Tibial nerve (tissue), 4 donors: ENCODE data around the gene CEP170. TPM values are rescaled to one million over a fixed set of nuclear protein-coding genes. Genes with fewer than 3 reads are reported as not detected.
"Not testable (repeated sequence)": the region's sequence is repeated elsewhere in the genome, so short reads cannot be mapped to it uniquely, and the experiment has no call there.

Experiments
- DNase-seq, 2 donors: peaks; one replicate each; pipeline ENCODE4 v3.0.0-alpha.2; 2019; ENCODE audit warnings: low spot score in 2 of 2
- H3K27ac ChIP-seq, 4 donors: fragments of 200-600 bp; sonication (generic) in 3 of 4; one replicate each; pipeline ENCODE4 v1.5.1; 2017 to 2019; ENCODE audit warnings: mild to moderate bottlenecking in 1 of 4
- H3K27me3 ChIP-seq, 2 donors: fragments of 200-600 bp; sonication (generic) in 1 of 2; one replicate each; pipeline versions ENCODE4 v1.5.1 to v1.6.0; 2017 to 2019
- H3K36me3 ChIP-seq, 3 donors: fragments of 200-600 bp; sonication (generic); one replicate each; pipeline ENCODE4 v1.5.1; 2018 to 2019
- H3K4me1 ChIP-seq, 4 donors: fragments of 200-600 bp; sonication (generic) in 3 of 4; one replicate each; pipeline ENCODE4 v1.5.1; 2017 to 2019
- H3K4me3 ChIP-seq, 4 donors: fragments of 200-600 bp; sonication (generic) in 3 of 4; one replicate each; pipeline ENCODE4 v1.5.1; 2017 to 2019; ENCODE audit warnings: mild to moderate bottlenecking in 1 of 4, moderate library complexity in 1 of 4
- H3K9me3 ChIP-seq, 4 donors: fragments of 200-600 bp; sonication (generic) in 3 of 4; one replicate each; pipeline ENCODE4 v1.5.1; 2017 to 2019
- EP300 ChIP-seq, 2 donors: sonication (generic); formaldehyde crosslinking; IDR thresholded peaks; one replicate each; pipeline ENCODE4 v1.6.1; 2017; ENCODE audit warnings: antibody characterized with exemption in 2 of 2, mild to moderate bottlenecking in 1 of 2
- POLR2A ChIP-seq, 2 donors: fragments of 450-650 bp; IDR thresholded peaks; one replicate each; pipeline ENCODE4 v1.6.1; 2017; ENCODE audit warnings: antibody characterized with exemption in 2 of 2, mild to moderate bottlenecking in 2 of 2, moderate library complexity in 2 of 2
- WGBS, 2 donors: methylation state at CpG; one replicate each; pipeline ENCODE4 v1.1.5; 2018; 5-methylcytosine and 5-hydroxymethylcytosine counted together
- total RNA-seq, 4 donors: library from RNA; depleted of rRNA; stranded (reverse); fragments of >200 nt; gene quantifications; one replicate each; pipeline ENCODE4 v1.1.0, GENCODE V29; 2016
- TF ChIP-seq, protein P1 (sequence below), 5 experiments: fragments of 200-600 bp in 3 of 5; fragments of 450-650 bp in 2 of 5; sonication (generic) in 3 of 5; IDR thresholded peaks; one replicate each; pipeline ENCODE4 v1.5.1; 2016 to 2019; ENCODE audit warnings: antibody characterized with exemption in 5 of 5, mild to moderate bottlenecking in 3 of 5, moderate library complexity in 2 of 5

The CEP170 gene
- total RNA-seq, 4 donors from 2014 or later, result 43.7 to 91.8 (median 76.7) TPM

DNA sequence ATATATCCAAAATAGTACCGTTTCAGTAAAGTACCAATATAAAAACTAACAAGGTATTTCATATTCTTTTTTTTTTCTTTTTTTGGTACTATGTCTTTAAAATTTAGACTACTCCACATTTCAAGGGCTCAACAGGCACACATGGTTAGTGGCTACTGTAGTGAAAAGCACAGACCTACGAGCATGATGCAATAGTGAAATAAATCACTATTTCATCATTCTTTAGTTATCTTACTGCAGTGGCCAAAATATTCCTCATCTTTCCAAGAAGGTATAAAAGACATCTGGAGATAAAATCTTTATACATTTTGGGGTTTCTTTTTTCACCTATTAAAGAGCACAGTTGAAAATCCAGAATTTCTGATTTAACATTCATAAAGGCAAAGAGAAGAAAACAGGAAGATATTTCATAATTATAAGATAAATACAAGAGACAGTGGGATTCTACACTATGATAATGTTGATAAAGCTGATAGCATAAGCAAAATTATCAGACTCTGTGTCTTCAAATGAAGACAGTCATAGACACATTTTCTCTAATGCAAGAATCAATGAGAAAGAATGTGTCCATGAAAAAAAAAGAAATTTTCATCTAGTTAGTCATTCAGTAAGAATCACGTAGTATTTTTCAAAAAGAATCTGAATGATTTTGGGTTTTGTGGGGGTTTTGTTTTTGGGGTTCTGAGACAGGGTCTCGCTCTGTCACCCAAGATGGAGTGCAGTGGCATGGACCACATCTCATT lies 41.9 kb downstream of the CEP170 start:
- DNase-seq, result no peak
- peaks cover 0 to 13% (median 0%) of the 10 kb centered on the region in 3 donors for H3K36me3 ChIP-seq
- 68 to 70% methylated on average over 4 of the region's 4 CpGs for WGBS, 2 donors
- peaks cover 0 to 34% (median 4%) of the 10 kb centered on the region in 4 donors for H3K4me1 ChIP-seq
- no peak overlapping the region for H3K27ac ChIP-seq
- TF ChIP-seq, protein P1, sequence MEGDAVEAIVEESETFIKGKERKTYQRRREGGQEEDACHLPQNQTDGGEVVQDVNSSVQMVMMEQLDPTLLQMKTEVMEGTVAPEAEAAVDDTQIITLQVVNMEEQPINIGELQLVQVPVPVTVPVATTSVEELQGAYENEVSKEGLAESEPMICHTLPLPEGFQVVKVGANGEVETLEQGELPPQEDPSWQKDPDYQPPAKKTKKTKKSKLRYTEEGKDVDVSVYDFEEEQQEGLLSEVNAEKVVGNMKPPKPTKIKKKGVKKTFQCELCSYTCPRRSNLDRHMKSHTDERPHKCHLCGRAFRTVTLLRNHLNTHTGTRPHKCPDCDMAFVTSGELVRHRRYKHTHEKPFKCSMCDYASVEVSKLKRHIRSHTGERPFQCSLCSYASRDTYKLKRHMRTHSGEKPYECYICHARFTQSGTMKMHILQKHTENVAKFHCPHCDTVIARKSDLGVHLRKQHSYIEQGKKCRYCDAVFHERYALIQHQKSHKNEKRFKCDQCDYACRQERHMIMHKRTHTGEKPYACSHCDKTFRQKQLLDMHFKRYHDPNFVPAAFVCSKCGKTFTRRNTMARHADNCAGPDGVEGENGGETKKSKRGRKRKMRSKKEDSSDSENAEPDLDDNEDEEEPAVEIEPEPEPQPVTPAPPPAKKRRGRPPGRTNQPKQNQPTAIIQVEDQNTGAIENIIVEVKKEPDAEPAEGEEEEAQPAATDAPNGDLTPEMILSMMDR (IDR thresholded peaks at IDR 0.05), result no peak
- TF ChIP-seq EP300 (IDR thresholded peaks at IDR 0.05) (peak in 1 of 2 donors; percentile 13), POLR2A (IDR thresholded peaks at IDR 0.05) (no peak)
- no peak overlapping the region for H3K4me3 ChIP-seq
- no peaks in the 10 kb centered on the region for H3K9me3 ChIP-seq
- H3K27me3 ChIP-seq, result no peaks in the 10 kb centered on the region

DNA sequence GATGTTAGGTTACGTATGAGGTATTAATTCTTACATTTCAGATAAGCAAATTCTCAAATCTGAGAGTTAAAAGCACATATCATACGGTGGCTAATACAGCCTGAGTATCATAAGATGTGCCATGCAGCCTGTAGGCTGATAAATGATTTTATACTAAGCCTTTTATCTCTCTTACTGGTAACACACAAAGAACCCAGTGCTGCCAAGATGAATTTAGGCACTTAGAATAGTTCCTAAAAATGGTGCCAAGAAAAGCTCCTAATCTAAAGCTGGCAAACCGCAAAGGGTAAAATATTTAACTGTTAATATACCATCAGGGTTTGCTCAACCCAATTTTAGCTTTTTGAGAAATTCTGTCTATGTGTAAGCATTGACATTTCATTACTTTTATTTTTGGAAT lies 43.1 kb downstream of the CEP170 start:
- not testable (repeated sequence) for H3K9me3 ChIP-seq, H3K4me3 ChIP-seq, H3K27ac ChIP-seq, H3K27me3 ChIP-seq, DNase-seq
- Histone ChIP-seq H3K36me3 (peaks cover 0 to 16% (median 0%) of the 10 kb centered on the region in 3 donors), H3K4me1 (peaks cover 0 to 22% (median 4%) of the 10 kb centered on the region in 4 donors)
- 39 to 46% methylated on average over 3 of the region's 3 CpGs for WGBS, 2 donors

DNA sequence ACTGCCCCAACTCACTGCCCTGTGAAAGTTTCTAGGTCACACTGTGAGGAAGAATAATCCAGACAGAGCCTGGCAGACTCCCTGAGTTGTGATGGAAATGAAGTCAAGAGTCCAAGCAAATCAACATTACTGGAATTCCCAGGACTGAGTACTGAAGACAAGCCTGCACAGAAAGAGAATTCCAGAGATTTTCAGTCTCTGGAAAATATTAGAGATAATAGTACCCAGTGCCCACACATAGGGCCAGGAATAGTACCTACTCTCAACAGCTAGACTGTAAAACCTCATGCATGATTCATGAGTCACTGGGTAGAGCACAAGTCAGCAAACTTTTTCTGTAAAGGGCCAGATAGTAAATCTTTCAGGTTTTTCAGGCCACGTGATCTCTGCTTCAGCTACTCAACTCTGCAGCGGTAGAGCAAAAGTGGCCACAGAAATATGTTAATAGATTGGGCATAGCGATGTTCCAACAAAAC lies 50.0 kb downstream of the CEP170 start:
- WGBS, 2 donors, result 50 to 60% methylated on average over 3 of the region's 3 CpGs
- H3K4me3 ChIP-seq, H3K9me3 ChIP-seq, DNase-seq, H3K27me3 ChIP-seq: not testable (repeated sequence)
- Histone ChIP-seq H3K27ac (peak overlapping the region in 1 of 4 donors; percentile 33), H3K4me1 (peaks cover 0 to 12% (median 0%) of the 10 kb centered on the region in 4 donors), H3K36me3 (peaks cover 0 to 23% (median 0%) of the 10 kb centered on the region in 3 donors)

DNA sequence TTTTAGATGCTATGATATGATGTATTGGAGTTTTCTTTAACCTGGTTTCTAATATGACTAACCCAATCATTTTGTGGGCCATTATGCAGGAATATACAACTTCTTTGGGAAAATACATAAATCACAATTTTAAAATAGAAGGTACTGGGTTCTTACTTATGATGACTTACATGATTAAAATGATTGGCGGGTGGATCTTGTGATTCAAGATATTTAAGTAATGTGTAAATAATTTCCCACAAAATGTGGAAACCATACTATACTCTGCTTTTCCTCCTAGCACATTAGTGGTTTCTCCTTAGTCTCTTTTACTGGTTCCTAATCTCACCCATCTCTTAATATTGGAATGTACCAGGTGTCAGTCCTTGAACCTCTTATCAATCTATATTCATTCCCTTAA lies 50.7 kb downstream of the CEP170 start:
- H3K27me3 ChIP-seq, H3K9me3 ChIP-seq, H3K4me3 ChIP-seq, H3K27ac ChIP-seq, DNase-seq: not testable (repeated sequence)
- Histone ChIP-seq H3K4me1 (peaks cover 0 to 12% (median 0%) of the 10 kb centered on the region in 4 donors), H3K36me3 (peaks cover 0 to 23% (median 0%) of the 10 kb centered on the region in 3 donors)
- 95 to 100% methylated on average over 1 of the region's 1 CpG for WGBS, 2 donors

DNA sequence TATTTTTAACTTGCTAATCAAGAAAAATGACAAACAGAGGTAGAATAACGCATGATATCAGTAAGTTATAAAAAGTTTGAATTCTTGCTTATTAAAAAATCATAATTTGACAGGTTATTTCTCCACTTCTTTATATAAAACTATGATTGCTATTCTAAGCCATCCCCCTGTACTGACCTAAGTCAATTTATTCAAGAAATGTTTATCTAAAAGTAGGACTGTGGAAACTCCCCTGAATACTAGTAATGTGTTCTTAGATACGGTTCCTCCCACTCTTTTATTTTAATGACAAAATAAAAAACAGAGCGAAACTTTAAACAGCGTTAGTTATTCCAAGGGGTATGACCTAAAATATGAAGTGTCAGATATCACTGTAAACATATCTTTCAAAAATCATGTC lies 51.9 kb downstream of the CEP170 start:
- WGBS, 2 donors, result 57 to 62% methylated on average over 4 of the region's 4 CpGs
- peaks cover 0 to 12% (median 0%) of the 10 kb centered on the region in 4 donors for H3K4me1 ChIP-seq

DNA sequence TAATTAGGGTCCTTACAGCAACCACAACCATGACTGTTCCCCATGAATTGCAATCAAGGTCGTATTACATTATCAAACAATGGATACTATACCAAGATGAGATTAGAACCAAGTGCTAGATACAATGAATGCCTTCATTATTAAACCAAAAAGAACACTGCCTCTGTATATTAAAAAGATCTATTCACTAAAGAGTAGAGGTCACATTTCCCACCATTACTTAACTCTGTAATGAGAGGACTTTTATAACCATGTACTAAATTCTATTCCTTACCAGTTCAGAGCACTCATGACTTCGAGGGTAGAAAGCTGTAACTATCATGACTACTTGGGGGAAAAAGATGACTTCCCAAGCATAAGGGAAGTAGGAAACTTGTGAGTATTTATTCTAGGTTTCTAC lies 53.8 kb downstream of the CEP170 start:
- H3K27me3 ChIP-seq, DNase-seq, H3K9me3 ChIP-seq, H3K4me3 ChIP-seq: not testable (repeated sequence)
- 58 to 68% methylated on average over 2 of the region's 2 CpGs for WGBS, 2 donors
- Histone ChIP-seq H3K4me1 (peaks cover 0 to 12% (median 0%) of the 10 kb centered on the region in 4 donors), H3K36me3 (peaks cover 0 to 18% (median 0%) of the 10 kb centered on the region in 3 donors), H3K27ac (peak overlapping the region in 1 of 4 donors; percentile 42)

More for the DNA sequence above, 51.9 kb downstream of the CEP170 start:
- H3K27me3 ChIP-seq, H3K27ac ChIP-seq, H3K9me3 ChIP-seq, DNase-seq, H3K4me3 ChIP-seq: not testable (repeated sequence)
- H3K36me3 ChIP-seq, result peaks cover 0 to 23% (median 0%) of the 10 kb centered on the region in 3 donors

DNA sequence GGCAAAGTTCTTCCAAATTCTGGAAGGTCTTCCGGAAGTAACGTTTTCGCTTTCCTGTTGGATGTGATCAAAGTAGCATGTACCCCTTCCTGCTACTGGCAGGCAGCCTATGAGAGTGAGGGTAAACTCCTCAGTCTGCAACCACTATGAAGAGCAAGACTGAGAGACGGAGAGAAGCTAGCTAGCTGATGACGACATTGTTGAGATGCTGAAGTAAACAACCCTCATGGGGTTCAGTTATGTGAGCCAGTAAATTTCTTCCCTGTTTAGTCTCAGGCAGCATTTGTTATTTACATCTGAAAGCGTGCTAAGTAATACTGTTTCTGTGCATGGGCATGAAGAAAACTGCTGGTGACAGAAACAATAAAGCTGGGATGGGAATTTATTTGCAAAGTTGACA lies 57.6 kb downstream of the CEP170 start:
- 83 to 90% methylated on average over 2 to 4 of the region's 6 CpGs for WGBS, 2 donors
- DNase-seq, result not testable (repeated sequence)

DNA sequence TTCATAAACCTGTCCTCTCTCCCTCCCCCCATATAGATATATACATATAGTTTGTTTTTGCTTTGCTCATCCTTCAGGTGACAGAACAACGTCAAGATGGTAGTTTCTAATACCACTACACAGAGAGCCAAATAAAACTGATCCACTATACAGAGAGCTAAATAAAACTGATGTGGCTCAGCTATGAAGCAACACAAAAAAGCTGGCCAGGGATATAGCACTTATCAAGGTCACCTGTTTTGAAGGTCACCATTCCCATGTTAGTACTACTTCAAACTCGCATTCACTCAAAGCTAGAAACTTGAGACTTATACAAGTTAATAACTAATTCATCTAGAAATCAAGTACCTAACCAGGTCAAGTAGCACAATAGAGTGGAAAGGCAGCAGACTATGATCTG lies 61.8 kb downstream of the CEP170 start:
- DNase-seq, H3K27me3 ChIP-seq: not testable (repeated sequence)

More for the DNA sequence above, 57.6 kb downstream of the CEP170 start:
- H3K27ac ChIP-seq, H3K4me1 ChIP-seq, H3K9me3 ChIP-seq, H3K27me3 ChIP-seq, H3K4me3 ChIP-seq: not testable (repeated sequence)
- H3K36me3 ChIP-seq, result peaks cover 0 to 11% (median 0%) of the 10 kb centered on the region in 3 donors

More for the DNA sequence above, 61.8 kb downstream of the CEP170 start:
- not testable (repeated sequence) for H3K36me3 ChIP-seq, H3K27ac ChIP-seq, H3K4me1 ChIP-seq, H3K4me3 ChIP-seq, H3K9me3 ChIP-seq
- WGBS, 2 donors, result 73 to 74% methylated on average over 2 of the region's 2 CpGs
